RWPE2 (cell line): ENCODE measurements around the gene VARS1.

Source experiments
- ATAC-seq: fragments of 200-7000 bp; cut with Tn5 transposase; 3 replicates; pipeline ENCODE4 v1.9.1; 2021; ENCODE audit warnings: low read depth
- DNase-seq: peaks from one replicate; pipeline ENCODE4 v3.0.0-alpha.2; 2020; ENCODE audit warnings: low spot score
- H3K27ac ChIP-seq: fragments of 450-650 bp; 2 replicates; pipeline ENCODE4 v1.5.1; 2017; ENCODE audit warnings: mild to moderate bottlenecking; ENCODE audit not compliant: poor library complexity, severe bottlenecking
- H3K27me3 ChIP-seq: fragments of 250-450 bp; sonication (Bioruptor Pico); 2 replicates; pipeline ENCODE4 v1.5.1; 2021; ENCODE audit warnings: mild to moderate bottlenecking, moderate library complexity; ENCODE audit not compliant: insufficient read depth, poor library complexity, severe bottlenecking
- H3K36me3 ChIP-seq: fragments of 250-450 bp; sonication (Bioruptor Pico); 2 replicates; pipeline ENCODE4 v1.5.1; 2020; ENCODE audit warnings: low read depth, mild to moderate bottlenecking, moderate library complexity
- H3K4me1 ChIP-seq: fragments of 250-450 bp; sonication (Bioruptor Pico); 2 replicates; pipeline ENCODE4 v1.5.1; 2021; ENCODE audit warnings: mild to moderate bottlenecking, moderate library complexity; ENCODE audit not compliant: insufficient read depth, poor library complexity, severe bottlenecking
- H3K4me3 ChIP-seq: fragments of 250-450 bp; sonication (Bioruptor Pico); 2 replicates; pipeline ENCODE4 v1.5.1; 2021; ENCODE audit warnings: mild to moderate bottlenecking, moderate library complexity; ENCODE audit not compliant: severe bottlenecking
- H3K9me3 ChIP-seq: fragments of 250-450 bp; sonication (Bioruptor Pico); 2 replicates; pipeline ENCODE4 v1.5.1; 2021; ENCODE audit warnings: mild to moderate bottlenecking, moderate library complexity; ENCODE audit not compliant: severe bottlenecking
- TF ChIP-seq, protein P1 (sequence below): fragments of 450-650 bp; IDR thresholded peaks from one replicate; pipeline ENCODE4 v1.5.1; 2017; ENCODE audit warnings: mild to moderate bottlenecking, moderate library complexity; ENCODE audit not compliant: poor library complexity, severe bottlenecking

Gene VARS1

DNA sequence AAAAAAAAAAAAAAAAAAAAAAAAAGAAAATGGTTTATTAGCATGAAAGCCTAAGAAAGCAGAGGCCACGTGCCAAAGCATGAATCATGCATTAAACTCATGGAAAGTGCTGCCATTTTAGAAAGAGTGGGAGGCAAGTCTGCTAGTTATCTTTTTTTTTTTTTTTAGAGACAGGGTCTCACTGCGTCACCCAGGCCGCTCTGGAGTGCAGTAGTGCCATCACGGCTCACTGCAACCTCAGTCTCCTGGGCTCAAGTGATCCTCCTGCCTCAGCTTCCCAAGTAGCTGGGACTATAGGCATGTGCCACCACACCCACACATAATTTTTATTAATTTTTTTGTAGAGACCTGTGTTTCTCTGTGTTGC is 23.6 kb downstream of the VARS1 start:
- no peaks in the 10 kb centered on the region for H3K9me3 ChIP-seq
- no peak for DNase-seq
- TF ChIP-seq, protein P1, sequence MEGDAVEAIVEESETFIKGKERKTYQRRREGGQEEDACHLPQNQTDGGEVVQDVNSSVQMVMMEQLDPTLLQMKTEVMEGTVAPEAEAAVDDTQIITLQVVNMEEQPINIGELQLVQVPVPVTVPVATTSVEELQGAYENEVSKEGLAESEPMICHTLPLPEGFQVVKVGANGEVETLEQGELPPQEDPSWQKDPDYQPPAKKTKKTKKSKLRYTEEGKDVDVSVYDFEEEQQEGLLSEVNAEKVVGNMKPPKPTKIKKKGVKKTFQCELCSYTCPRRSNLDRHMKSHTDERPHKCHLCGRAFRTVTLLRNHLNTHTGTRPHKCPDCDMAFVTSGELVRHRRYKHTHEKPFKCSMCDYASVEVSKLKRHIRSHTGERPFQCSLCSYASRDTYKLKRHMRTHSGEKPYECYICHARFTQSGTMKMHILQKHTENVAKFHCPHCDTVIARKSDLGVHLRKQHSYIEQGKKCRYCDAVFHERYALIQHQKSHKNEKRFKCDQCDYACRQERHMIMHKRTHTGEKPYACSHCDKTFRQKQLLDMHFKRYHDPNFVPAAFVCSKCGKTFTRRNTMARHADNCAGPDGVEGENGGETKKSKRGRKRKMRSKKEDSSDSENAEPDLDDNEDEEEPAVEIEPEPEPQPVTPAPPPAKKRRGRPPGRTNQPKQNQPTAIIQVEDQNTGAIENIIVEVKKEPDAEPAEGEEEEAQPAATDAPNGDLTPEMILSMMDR = no peak
- no peaks in the 10 kb centered on the region for H3K27me3 ChIP-seq
- H3K27ac ChIP-seq = no peak overlapping the region
- H3K4me3 ChIP-seq = no peak overlapping the region
- no peaks in the 10 kb centered on the region for H3K36me3 ChIP-seq
- H3K4me1 ChIP-seq = peaks cover 16% of the 10 kb centered on the region
- no peak for ATAC-seq

DNA sequence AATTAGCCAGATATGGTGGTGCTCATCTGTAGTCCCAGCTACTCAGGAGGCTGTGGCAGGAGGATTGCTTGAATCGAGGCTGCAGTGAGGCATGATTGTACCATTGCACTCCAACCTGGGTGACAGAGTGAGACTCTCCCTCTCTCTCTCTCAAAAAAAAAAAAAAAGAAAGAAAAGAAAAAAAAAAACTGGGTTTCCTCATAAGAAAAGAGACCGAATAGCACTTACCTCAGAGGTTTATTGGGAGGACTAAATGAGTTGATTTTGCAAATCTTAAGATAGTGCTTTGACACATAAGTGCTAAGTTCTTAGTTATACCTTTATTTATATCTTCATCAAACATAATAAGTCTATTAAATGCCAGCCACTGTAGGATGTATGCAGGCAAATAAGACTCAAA is 24.7 kb downstream of the VARS1 start:
- DNase-seq = no peak
- H3K9me3 ChIP-seq = no peaks in the 10 kb centered on the region
- TF ChIP-seq, protein P1 = no peak
- no peak for ATAC-seq
- no peaks in the 10 kb centered on the region for H3K36me3 ChIP-seq
- no peak overlapping the region for H3K4me3 ChIP-seq
- H3K27me3 ChIP-seq = no peaks in the 10 kb centered on the region
- H3K27ac ChIP-seq = no peak overlapping the region
- peaks cover 7% of the 10 kb centered on the region for H3K4me1 ChIP-seq

DNA sequence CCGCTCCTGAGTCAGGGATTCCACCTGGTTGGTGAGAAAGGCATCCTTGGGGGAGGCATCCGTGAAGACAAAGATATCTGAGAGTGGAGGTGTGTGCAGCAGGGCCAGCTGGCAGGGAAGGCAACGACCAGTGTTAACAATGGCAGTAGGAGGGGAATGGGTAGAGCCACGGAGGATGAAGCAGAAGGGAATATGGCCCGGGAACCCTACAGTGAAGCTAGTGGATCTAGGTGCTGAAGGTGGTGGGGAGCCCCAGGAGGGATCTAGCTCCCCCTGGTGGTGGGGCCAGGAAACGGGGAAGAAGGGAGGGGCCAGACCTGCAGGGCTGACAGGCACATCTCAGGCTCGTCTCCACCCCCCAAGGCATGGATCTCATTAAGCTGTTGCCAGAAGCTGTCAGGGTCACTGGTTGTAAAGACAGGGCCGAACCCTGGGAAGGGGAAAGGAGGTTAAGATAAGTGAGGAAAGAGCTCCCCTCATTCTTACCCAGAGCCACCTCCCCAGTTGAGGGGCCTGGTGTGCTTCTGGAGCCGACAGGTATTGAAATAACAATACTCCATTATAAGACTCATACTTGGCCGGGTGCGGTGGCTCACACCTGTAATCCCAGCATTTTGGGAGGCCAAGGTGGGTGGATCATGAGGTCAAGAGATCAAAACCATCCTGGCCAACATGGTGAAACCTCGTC is 25.7 kb downstream of the VARS1 start:
- ATAC-seq = peak; percentile 66
- no peaks in the 10 kb centered on the region for H3K36me3 ChIP-seq
- H3K4me1 ChIP-seq = no peaks in the 10 kb centered on the region
- no peak overlapping the region for H3K4me3 ChIP-seq
- TF ChIP-seq, protein P1 = peak; percentile 75
- no peak overlapping the region for H3K27ac ChIP-seq
- H3K9me3 ChIP-seq = no peaks in the 10 kb centered on the region
- DNase-seq = no peak
- H3K27me3 ChIP-seq = no peaks in the 10 kb centered on the region

DNA sequence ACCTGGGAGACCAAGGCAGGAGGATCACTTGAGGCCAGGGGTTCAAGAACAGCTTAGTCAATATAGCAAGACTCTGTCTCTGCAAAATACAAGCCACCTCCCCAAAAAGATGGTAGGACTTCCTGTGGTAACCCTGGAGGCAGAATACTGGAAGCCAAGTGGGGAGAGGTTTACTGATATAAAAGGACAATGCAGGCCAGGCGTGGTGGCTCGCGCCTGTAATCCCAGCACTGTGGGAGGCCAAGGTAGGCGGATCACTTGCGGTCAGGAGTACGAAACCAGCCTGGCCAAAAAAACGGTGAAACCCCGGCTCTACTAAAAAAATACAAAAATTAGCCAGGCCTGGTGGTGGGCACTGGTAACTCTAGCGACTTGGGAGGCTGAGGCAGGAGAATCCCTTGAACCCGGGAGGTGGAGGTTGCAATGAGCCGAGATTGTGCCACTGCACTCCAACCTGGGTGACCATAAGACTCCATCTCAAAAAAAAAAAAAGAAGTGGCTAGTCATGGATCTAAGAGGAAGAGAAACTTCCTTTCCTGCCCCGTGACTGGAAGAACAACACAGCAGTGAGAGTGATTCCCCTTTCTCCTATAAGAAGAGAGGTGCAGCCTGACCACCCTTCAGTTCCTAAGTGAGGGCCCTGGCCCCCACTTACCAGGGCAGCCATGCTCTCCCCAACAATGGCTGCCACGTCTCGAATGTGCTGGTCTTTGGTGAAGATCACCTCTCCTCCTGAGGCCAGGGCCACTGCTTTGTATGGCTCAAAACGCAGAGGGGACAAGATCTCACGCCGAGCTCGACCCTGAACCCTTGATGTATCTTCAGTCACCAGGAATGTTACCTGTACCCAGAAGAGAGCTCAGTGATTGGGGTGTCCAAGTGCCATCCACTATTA is 26.9 kb downstream of the VARS1 start:
- Histone ChIP-seq H3K27ac (no peak overlapping the region), H3K4me1 (no peaks in the 10 kb centered on the region), H3K9me3 (no peaks in the 10 kb centered on the region), H3K4me3 (no peak overlapping the region), H3K36me3 (no peaks in the 10 kb centered on the region), H3K27me3 (no peaks in the 10 kb centered on the region)
- no peak for ATAC-seq
- TF ChIP-seq, protein P1 = no peak
- DNase-seq = no peak
